CD4-positive, CD25-positive, alpha-beta regulatory T cell (primary cell): Measurements from ENCODE around the gene FAAH. TPM values are rescaled to one million over a fixed set of nuclear protein-coding genes. Genes with fewer than 3 reads are reported as not detected.

Source experiments
- ATAC-seq, 2 donors: fragments of 150-1000 bp; cut with Tn5 transposase; one replicate each; pipeline ENCODE4 v1.10.0; 2021; ENCODE audit warnings: low read depth in 2 of 2, moderate number of reproducible peaks in 2 of 2, moderate library complexity in 1 of 2
- DNase-seq, 3 donors: peaks; one replicate each; pipeline versions ENCODE4 v3.0.0 to v3.0.0-alpha.2; 2012 to 2022; ENCODE audit warnings: mixed read lengths in 1 of 3
- H3K27ac ChIP-seq: one replicate; pipeline ENCODE4 v1.7.0; 2013; ENCODE audit warnings: mild to moderate bottlenecking, low read length; ENCODE audit not compliant: insufficient read depth, poor library complexity, severe bottlenecking
- H3K27me3 ChIP-seq: one replicate; pipeline ENCODE4 v1.7.0; 2013; ENCODE audit warnings: low read length; ENCODE audit not compliant: control insufficient read depth, insufficient read depth
- H3K36me3 ChIP-seq: one replicate; pipeline ENCODE4 v1.7.0; 2013; ENCODE audit warnings: mild to moderate bottlenecking, low read length, moderate library complexity; ENCODE audit not compliant: control insufficient read depth, insufficient read depth
- H3K4me1 ChIP-seq: 2 replicates; pipeline ENCODE4 v1.7.0; 2013; ENCODE audit warnings: mild to moderate bottlenecking, low read length; ENCODE audit not compliant: insufficient read depth, control insufficient read depth, poor library complexity, severe bottlenecking
- H3K4me3 ChIP-seq: one replicate; pipeline ENCODE4 v1.7.0; 2013; ENCODE audit warnings: low read depth, mild to moderate bottlenecking, low read length, moderate library complexity
- H3K9me3 ChIP-seq, 2 experiments: 1 replicate in 1 of 2; 2 replicates in 1 of 2; pipeline ENCODE4 v1.7.0; 2013; ENCODE audit warnings: low read length in 2 of 2, mild to moderate bottlenecking in 1 of 2, moderate library complexity in 1 of 2; ENCODE audit not compliant: control insufficient read depth in 2 of 2
- H3K27ac Mint-ChIP-seq, 3 donors: one replicate each; pipeline ENCODE4 v1.8.0; 2020 to 2022; ENCODE audit warnings: mild to moderate bottlenecking in 3 of 3, mixed read lengths in 3 of 3, moderate library complexity in 2 of 3
- H3K27me3 Mint-ChIP-seq: one replicate; pipeline ENCODE4 v1.8.0; 2022; ENCODE audit warnings: mild to moderate bottlenecking, mixed read lengths
- H3K36me3 Mint-ChIP-seq: one replicate; pipeline ENCODE4 v1.8.0; 2020; ENCODE audit warnings: mixed read lengths
- H3K4me1 Mint-ChIP-seq, 4 donors: one replicate each; pipeline ENCODE4 v1.8.0; 2020 to 2022; ENCODE audit warnings: mixed read lengths in 4 of 4, mild to moderate bottlenecking in 1 of 4
- H3K4me3 Mint-ChIP-seq, 4 donors: one replicate each; pipeline ENCODE4 v1.8.0; 2020 to 2022; ENCODE audit warnings: mild to moderate bottlenecking in 4 of 4, mixed read lengths in 4 of 4, moderate library complexity in 3 of 4
- H3K9me3 Mint-ChIP-seq, 7 donors: one replicate each; pipeline ENCODE4 v1.8.0; 2020 to 2022; ENCODE audit warnings: mixed read lengths in 7 of 7, mild to moderate bottlenecking in 3 of 7, moderate library complexity in 2 of 7
- polyA plus RNA-seq, 4 donors: library from polyadenylated mRNA; unstranded; fragments of 300-500 nt; fragmentation: Illumina TruSeq; gene quantifications; one replicate each; pipeline ENCODE4 v1.2.3, GENCODE V29; 2021
- total RNA-seq: library from RNA; stranded (reverse); gene quantifications from one replicate; pipeline ENCODE4 v1.2.3, GENCODE V29; 2022

FAAH gene
- total and polyA plus RNA-seq, 5 donors from 2014 or later, result 0.86 to 7.3 (median 1.7) TPM

GRCh38 chr1:46380508-46380907, 13.6 kb upstream of the FAAH start:
- no peaks in the 10 kb centered on the region for H3K27me3 Mint-ChIP-seq
- ATAC-seq, result no peak
- H3K9me3 ChIP-seq, result no peaks in the 10 kb centered on the region
- DNase-seq, result no peak
- H3K27me3 ChIP-seq, result no peaks in the 10 kb centered on the region
- no peak overlapping the region for H3K4me3 Mint-ChIP-seq
- H3K27ac ChIP-seq, result no peak overlapping the region
- no peaks in the 10 kb centered on the region for H3K4me1 ChIP-seq
- H3K4me3 ChIP-seq, result no peak overlapping the region
- peaks cover 13% of the 10 kb centered on the region for H3K36me3 Mint-ChIP-seq
- no peaks in the 10 kb centered on the region for H3K4me1 Mint-ChIP-seq
- H3K9me3 Mint-ChIP-seq, result peaks cover 0 to 8% (median 3%) of the 10 kb centered on the region in 7 donors
- no peaks in the 10 kb centered on the region for H3K36me3 ChIP-seq
- no peak overlapping the region for H3K27ac Mint-ChIP-seq

GRCh38 chr1:46393510-46393909, 607 bp upstream of the FAAH start:
- Mint-ChIP-seq H3K27ac (no peak overlapping the region), H3K4me1 (peaks cover 0 to 11% (median 3%) of the 10 kb centered on the region in 4 donors), H3K36me3 (peaks cover 8% of the 10 kb centered on the region), H3K27me3 (peaks cover 27% of the 10 kb centered on the region), H3K9me3 (peaks cover 0 to 17% (median 4%) of the 10 kb centered on the region in 7 donors), H3K4me3 (peak overlapping the region in 2 of 4 donors; percentile 69 to 80)
- H3K4me3 ChIP-seq, result no peak overlapping the region
- H3K36me3 ChIP-seq, result no peaks in the 10 kb centered on the region
- DNase-seq, result no peak
- peaks cover 3% of the 10 kb centered on the region for H3K27me3 ChIP-seq
- no peak overlapping the region for H3K27ac ChIP-seq
- ATAC-seq, result no peak
- peaks cover 3 to 11% of the 10 kb centered on the region in 2 experiments for H3K9me3 ChIP-seq
- no peaks in the 10 kb centered on the region for H3K4me1 ChIP-seq

GRCh38 chr1:46394872-46395465, 852 bp downstream of the FAAH start:
- Histone ChIP-seq H3K4me3 (no peak overlapping the region), H3K36me3 (no peaks in the 10 kb centered on the region), H3K9me3 (peaks cover 3 to 11% of the 10 kb centered on the region in 2 experiments), H3K27me3 (peaks cover 3% of the 10 kb centered on the region), H3K4me1 (no peaks in the 10 kb centered on the region), H3K27ac (no peak overlapping the region)
- peaks cover 31% of the 10 kb centered on the region for H3K27me3 Mint-ChIP-seq
- H3K4me3 Mint-ChIP-seq, result peak overlapping the region in 2 of 4 donors; percentile 80 to 84
- H3K27ac Mint-ChIP-seq, result no peak overlapping the region
- H3K9me3 Mint-ChIP-seq, result peaks cover 0 to 17% (median 4%) of the 10 kb centered on the region in 7 donors
- peaks cover 0 to 11% (median 5%) of the 10 kb centered on the region in 4 donors for H3K4me1 Mint-ChIP-seq
- no peak for DNase-seq
- no peak for ATAC-seq
- peaks cover 8% of the 10 kb centered on the region for H3K36me3 Mint-ChIP-seq

- Mint-ChIP-seq H3K27ac (no peak overlapping the region), H3K36me3 (peaks cover 8% of the 10 kb centered on the region), H3K27me3 (peaks cover 31% of the 10 kb centered on the region), H3K9me3 (peaks cover 0 to 17% (median 4%) of the 10 kb centered on the region in 7 donors), H3K4me1 (peaks cover 0 to 15% (median 6%) of the 10 kb centered on the region in 4 donors), H3K4me3 (no peak overlapping the region)
- Histone ChIP-seq H3K4me3 (no peak overlapping the region), H3K9me3 (peaks cover 1 to 11% of the 10 kb centered on the region in 2 experiments), H3K27ac (no peak overlapping the region), H3K27me3 (peaks cover 3% of the 10 kb centered on the region), H3K4me1 (no peaks in the 10 kb centered on the region), H3K36me3 (no peaks in the 10 kb centered on the region)
- no peak for DNase-seq
- ATAC-seq, result no peak
Observed at GRCh38 chr1:46396441-46397398, 2.6 kb downstream of the FAAH start.

- no peaks in the 10 kb centered on the region for H3K4me1 ChIP-seq
- no peaks in the 10 kb centered on the region for H3K36me3 ChIP-seq
- peaks cover 21% of the 10 kb centered on the region for H3K27me3 Mint-ChIP-seq
- no peak overlapping the region for H3K4me3 Mint-ChIP-seq
- DNase-seq (no peak), ATAC-seq (no peak)
- no peaks in the 10 kb centered on the region for H3K9me3 ChIP-seq
- no peaks in the 10 kb centered on the region for H3K9me3 Mint-ChIP-seq
- H3K27me3 ChIP-seq, result no peaks in the 10 kb centered on the region
- H3K27ac ChIP-seq, result no peak overlapping the region
- H3K4me1 Mint-ChIP-seq, result peaks cover 0 to 11% (median 5%) of the 10 kb centered on the region in 4 donors
- H3K36me3 Mint-ChIP-seq, result no peaks in the 10 kb centered on the region
- H3K27ac Mint-ChIP-seq, result no peak overlapping the region
- no peak overlapping the region for H3K4me3 ChIP-seq
Observed at GRCh38 chr1:46399307-46399706, 5.2 kb downstream of the FAAH start.

- no peak for DNase-seq
- no peak for ATAC-seq
- no peaks in the 10 kb centered on the region for H3K36me3 Mint-ChIP-seq
- Histone ChIP-seq H3K27ac (no peak overlapping the region), H3K4me3 (no peak overlapping the region), H3K9me3 (no peaks in the 10 kb centered on the region), H3K36me3 (no peaks in the 10 kb centered on the region), H3K4me1 (no peaks in the 10 kb centered on the region), H3K27me3 (no peaks in the 10 kb centered on the region)
- H3K4me1 Mint-ChIP-seq, result peaks cover 0 to 10% (median 3%) of the 10 kb centered on the region in 4 donors
- no peak overlapping the region for H3K27ac Mint-ChIP-seq
- H3K27me3 Mint-ChIP-seq, result peaks cover 16% of the 10 kb centered on the region
- no peaks in the 10 kb centered on the region for H3K9me3 Mint-ChIP-seq
- no peak overlapping the region for H3K4me3 Mint-ChIP-seq
Observed at GRCh38 chr1:46400421-46400820, 6.3 kb downstream of the FAAH start.

GRCh38 chr1:46401154-46401913, 7.2 kb downstream of the FAAH start:
- Mint-ChIP-seq H3K27me3 (peaks cover 12% of the 10 kb centered on the region), H3K36me3 (no peaks in the 10 kb centered on the region), H3K27ac (no peak overlapping the region), H3K9me3 (no peaks in the 10 kb centered on the region), H3K4me1 (peaks cover 0 to 5% (median 2%) of the 10 kb centered on the region in 4 donors), H3K4me3 (no peak overlapping the region)
- DNase-seq (no peak), ATAC-seq (no peak)
- no peaks in the 10 kb centered on the region for H3K4me1 ChIP-seq
- no peak overlapping the region for H3K27ac ChIP-seq
- H3K4me3 ChIP-seq, result no peak overlapping the region
- H3K27me3 ChIP-seq, result no peaks in the 10 kb centered on the region
- H3K36me3 ChIP-seq, result no peaks in the 10 kb centered on the region
- H3K9me3 ChIP-seq, result no peaks in the 10 kb centered on the region
